H1 (cell line): ENCODE measurements around the gene SLC26A11. TPM values are rescaled to one million over a fixed set of nuclear protein-coding genes. Genes with fewer than 3 reads are reported as not detected.

Source experiments
- CTCF ChIA-PET: fragments of 300-600 bp; sonication (Branson Sonifier 250); formaldehyde crosslinking; loops from one replicate; lab custom pipeline; 2021; ENCODE audit not compliant: partially characterized antibody; lab: Charles Lee
- POLR2A ChIA-PET: fragments of 300-600 bp; sonication (Branson Sonifier 250); formaldehyde crosslinking; loops from one replicate; lab custom pipeline; 2021; ENCODE audit warnings: inconsistent platforms; ENCODE audit not compliant: partially characterized antibody; lab: Charles Lee
- DNase-seq, 2 experiments: peaks; one replicate each; pipeline versions ENCODE4 v3.0.0 to v3.0.0-alpha.2; 2010 to 2022; ENCODE audit warnings: low spot score in 2 of 2, low read depth in 1 of 2, mixed read lengths in 1 of 2
- FAIRE-seq: peaks from 2 replicates; lab custom pipeline; 2011; peaks lifted over from hg19 to GRCh38; lab: Jason Lieb, UNC
- H2AFZ ChIP-seq: 2 replicates; pipeline ENCODE4 v1.8.1; 2012; ENCODE audit warnings: low read length, inconsistent platforms
- H2AK5ac ChIP-seq: 2 replicates; pipeline ENCODE4 v1.6.1; 2013; ENCODE audit warnings: low read depth, low read length
- H2BK120ac ChIP-seq: replicated peaks from 2 replicates; pipeline ENCODE3; 2013; ENCODE audit warnings: low read depth, low read length, inconsistent platforms
- H2BK12ac ChIP-seq: 2 replicates; pipeline ENCODE4 v1.6.1; 2013; ENCODE audit warnings: low read depth, low read length
- H2BK15ac ChIP-seq: 2 replicates; pipeline ENCODE4 v1.6.1; 2013; ENCODE audit warnings: low read length
- H2BK20ac ChIP-seq: 2 replicates; pipeline ENCODE4 v1.6.1; 2013; ENCODE audit warnings: low read length
- H2BK5ac ChIP-seq: 2 replicates; pipeline ENCODE4 v1.6.1; 2013; ENCODE audit warnings: low read depth, low read length
- H3K14ac ChIP-seq: 2 replicates; pipeline ENCODE4 v1.6.1; 2013; ENCODE audit warnings: inconsistent platforms; ENCODE audit not compliant: insufficient read length
- H3K18ac ChIP-seq: 2 replicates; pipeline ENCODE4 v1.6.1; 2013; ENCODE audit warnings: low read length; ENCODE audit errors: extremely low read depth
- H3K23ac ChIP-seq: 2 replicates; pipeline ENCODE4 v1.6.1; 2013; ENCODE audit warnings: inconsistent platforms; ENCODE audit not compliant: insufficient read length
- H3K23me2 ChIP-seq: 2 replicates; pipeline ENCODE4 v1.6.1; 2013; ENCODE audit warnings: low read depth, low read length
- H3K27ac ChIP-seq: 2 replicates; pipeline ENCODE4 v1.6.1; 2011; ENCODE audit warnings: low read depth, low read length, inconsistent platforms
- H3K27me3 ChIP-seq, 4 experiments: replicated peaks in 1 of 4; 1 replicate in 1 of 4; 2 replicates in 3 of 4; pipeline versions ENCODE4 v1.6.1 to v1.8.1; 2011 to 2013; ENCODE audit warnings: low read length in 3 of 4, mild to moderate bottlenecking in 3 of 4, inconsistent platforms in 2 of 4, mixed read lengths in 2 of 4, moderate library complexity in 1 of 4; ENCODE audit not compliant: control insufficient read depth in 3 of 4, insufficient read depth in 3 of 4; ENCODE audit errors: extremely low read depth in 1 of 4
- H3K36me3 ChIP-seq, 4 experiments: 2 replicates each; pipeline versions ENCODE4 v1.6.1 to v1.8.1; 2011 to 2013; ENCODE audit warnings: mild to moderate bottlenecking in 4 of 4, low read length in 3 of 4, moderate library complexity in 2 of 4, control low read depth in 1 of 4, inconsistent platforms in 1 of 4; ENCODE audit not compliant: insufficient read depth in 4 of 4, control insufficient read depth in 2 of 4
- H3K4ac ChIP-seq: replicated peaks from 2 replicates; pipeline ENCODE3; 2013; ENCODE audit warnings: low read length, low read depth, mixed read lengths, inconsistent platforms; ENCODE audit not compliant: insufficient read length
- H3K4me1 ChIP-seq, 4 experiments: replicated peaks in 1 of 4; 1 replicate in 1 of 4; 2 replicates in 3 of 4; pipeline versions ENCODE4 v1.6.1 to v1.8.1; 2011 to 2013; ENCODE audit warnings: low read length in 3 of 4, inconsistent platforms in 2 of 4, mixed read lengths in 1 of 4; ENCODE audit not compliant: insufficient read depth in 4 of 4, control insufficient read depth in 3 of 4
- H3K4me2 ChIP-seq, 2 experiments: 2 replicates each; pipeline versions ENCODE4 v1.6.1 to v1.8.1; 2011 to 2013; ENCODE audit warnings: low read depth in 2 of 2, low read length in 2 of 2, control low read depth in 1 of 2, inconsistent platforms in 1 of 2, mild to moderate bottlenecking in 1 of 2; ENCODE audit not compliant: insufficient read depth in 1 of 2
- H3K4me3 ChIP-seq, 4 experiments: fragments of 200-600, 300-600 bp in 1 of 4; sonication (generic), shearing (Covaris generic), sonication (Bioruptor Twin) in 1 of 4; 2 replicates each; pipeline versions ENCODE4 v1.5.1 to v1.8.1; 2011 to 2016; ENCODE audit warnings: low read length in 4 of 4, low read depth in 3 of 4, control low read depth in 2 of 4, inconsistent platforms in 2 of 4, mild to moderate bottlenecking in 2 of 4, mixed read lengths in 1 of 4, moderate library complexity in 1 of 4; ENCODE audit not compliant: insufficient read depth in 2 of 4; ENCODE audit errors: extremely low read depth in 1 of 4
- H3K56ac ChIP-seq: replicated peaks from 2 replicates; pipeline ENCODE3; 2013; ENCODE audit warnings: low read depth, mild to moderate bottlenecking, mixed read lengths, low read length, inconsistent platforms; ENCODE audit not compliant: insufficient read length
- H3K79me1 ChIP-seq: 2 replicates; pipeline ENCODE4 v1.6.1; 2013; ENCODE audit warnings: low read depth, low read length, control low read depth
- H3K79me2 ChIP-seq, 2 experiments: 2 replicates each; pipeline versions ENCODE4 v1.6.1 to v1.8.1; 2012 to 2013; ENCODE audit warnings: low read length in 2 of 2, mild to moderate bottlenecking in 2 of 2, inconsistent platforms in 1 of 2; ENCODE audit not compliant: insufficient read depth in 2 of 2, control insufficient read depth in 1 of 2
- H3K9ac ChIP-seq, 4 experiments: replicated peaks in 1 of 4; 1 replicate in 1 of 4; 2 replicates in 3 of 4; pipeline versions ENCODE4 v1.6.1 to v1.8.1; 2011 to 2013; ENCODE audit warnings: low read depth in 3 of 4, low read length in 3 of 4, control low read depth in 2 of 4, mild to moderate bottlenecking in 2 of 4, moderate library complexity in 2 of 4, inconsistent platforms in 1 of 4; ENCODE audit errors: extremely low read depth in 1 of 4
- H3K9me3 ChIP-seq, 2 experiments: 2 replicates each; pipeline versions ENCODE4 v1.6.1 to v1.8.1; 2012 to 2013; ENCODE audit warnings: mild to moderate bottlenecking in 2 of 2, moderate library complexity in 2 of 2, control low read depth in 1 of 2, inconsistent platforms in 1 of 2, low read depth in 1 of 2, low read length in 1 of 2, mixed read lengths in 1 of 2; ENCODE audit not compliant: insufficient read depth in 2 of 2
- H4K20me1 ChIP-seq, 2 experiments: replicated peaks in 1 of 2; 2 replicates each; pipeline versions ENCODE3 to v1.8.1; 2011 to 2013; ENCODE audit warnings: inconsistent platforms in 2 of 2, low read length in 2 of 2, mild to moderate bottlenecking in 1 of 2; ENCODE audit not compliant: insufficient read depth in 2 of 2, control insufficient read depth in 1 of 2
- H4K5ac ChIP-seq: 2 replicates; pipeline ENCODE4 v1.6.1; 2013; ENCODE audit warnings: low read length, low read depth, mixed read lengths, inconsistent platforms; ENCODE audit not compliant: insufficient read length
- H4K8ac ChIP-seq: 2 replicates; pipeline ENCODE4 v1.8.0; 2013; ENCODE audit warnings: mild to moderate bottlenecking, moderate library complexity, low read length, inconsistent platforms; ENCODE audit not compliant: insufficient read depth; ENCODE audit errors: extremely low read depth
- H4K91ac ChIP-seq: replicated peaks from 2 replicates; pipeline ENCODE3; 2013; ENCODE audit warnings: low read length, mixed read lengths, inconsistent platforms; ENCODE audit not compliant: insufficient read length
- POLR2A ChIP-seq, 2 experiments: IDR thresholded peaks; 1 replicate in 1 of 2; 2 replicates in 1 of 2; pipeline ENCODE4 v1.6.1; 2011; ENCODE audit warnings: low read depth in 2 of 2, low read length in 2 of 2, mild to moderate bottlenecking in 2 of 2; ENCODE audit errors: control extremely low read depth in 1 of 2
- POU5F1 ChIP-seq: IDR thresholded peaks from 2 replicates; pipeline ENCODE4 v1.6.1; 2011; ENCODE audit warnings: low read depth, mild to moderate bottlenecking, low read length, moderate library complexity
- RBBP5 ChIP-seq: IDR thresholded peaks from 2 replicates; pipeline ENCODE4 v1.7.1; 2012; ENCODE audit warnings: low read depth, mild to moderate bottlenecking, inconsistent platforms, low read length, moderate library complexity, borderline replicate concordance
- RFX5 ChIP-seq: IDR thresholded peaks from 2 replicates; pipeline ENCODE4 v1.6.1; 2011; ENCODE audit warnings: low read depth, low read length, improper control_type of control experiment, borderline replicate concordance
- RXRA ChIP-seq: IDR thresholded peaks from 2 replicates; pipeline ENCODE4 v1.6.1; 2011; ENCODE audit warnings: low read depth, mild to moderate bottlenecking, low read length, moderate library complexity; ENCODE audit not compliant: insufficient read depth
- WGBS, 2 experiments: shearing (Covaris generic) in 1 of 2; methylation state at CpG; one replicate each; pipeline versions ENCODE4 v1.1.6 to v1.1.7; 2013 to 2015; ENCODE audit warnings: low lambda C conversion rate in 2 of 2, mixed read lengths in 2 of 2, inconsistent platforms in 1 of 2, low coverage in 1 of 2, missing lambda C conversion rate in 1 of 2; ENCODE audit not compliant: insufficient replicate concordance in 2 of 2, insufficient coverage in 1 of 2, insufficient read length in 1 of 2; ENCODE audit errors: extremely low coverage in 1 of 2, missing lambda C conversion rate in 1 of 2; 5-methylcytosine and 5-hydroxymethylcytosine counted together
- polyA plus RNA-seq, 7 experiments: library from polyadenylated mRNA; depleted of rRNA in 3 of 7; stranded (reverse) in 5 of 7; unstranded in 2 of 7; fragments of >200 nt in 5 of 7; fragments of 200-250 nt in 2 of 7; gene quantifications; 1 replicate in 5 of 7; 2 replicates in 1 of 7; 4 replicates in 1 of 7; pipeline versions ENCODE4 v1.2.1 to v1.2.3, GENCODE V29; 2011 to 2013; ENCODE audit warnings: missing spikeins in 2 of 7, mixed read lengths in 2 of 7
- total RNA-seq: library from RNA; stranded (reverse); fragmentation: NEBNext Ultra II Directional; extraction: Animal tissue kit (Norgen Biotek cat#: 25700); gene quantifications from 2 replicates; pipeline ENCODE4 v1.2.1, GENCODE V29; 2021
- TF ChIP-seq, protein P1 (sequence below): IDR thresholded peaks from 2 replicates; pipeline ENCODE4 v1.6.1; 2011; ENCODE audit warnings: low read depth, mild to moderate bottlenecking, low read length; ENCODE audit not compliant: insufficient read depth

The SLC26A11 gene
- total and polyA plus RNA-seq, 2 of the 8 experiments (the other 6 are each of a cell fraction or from before 2014, with no cell fraction given) = 15.5 to 25.9 TPM

GRCh38 chr17:80216473-80217456 lies 3.5 kb upstream of the SLC26A11 start:
- Histone ChIP-seq H3K4me3 (no peak overlapping the region), H3K56ac (no peak overlapping the region), H2BK15ac (no peak overlapping the region), H2BK120ac (no peak overlapping the region), H3K9me3 (no peaks in the 10 kb centered on the region), H2BK12ac (no peak overlapping the region), H3K79me2 (no peaks in the 10 kb centered on the region), H3K4ac (no peak overlapping the region), H3K14ac (no peak overlapping the region), H3K36me3 (peaks cover 2 to 8% (median 4%) of the 10 kb centered on the region in 4 experiments; a peak in 5 of 8 replicates), H2BK5ac (no peak overlapping the region), H2AK5ac (no peak overlapping the region), H3K23ac (no peak overlapping the region), H2BK20ac (no peak overlapping the region), H3K27me3 (no peaks in the 10 kb centered on the region; a peak in 1 of 7 replicates), H3K23me2 (peaks cover 6% of the 10 kb centered on the region; the same call in 1 of the 2 replicates), H4K8ac (no peak overlapping the region), H2AFZ (no peak overlapping the region), H4K5ac (no peak overlapping the region), H3K18ac (no peak overlapping the region), H4K20me1 (peaks cover 0 to 13% of the 10 kb centered on the region in 2 experiments), H3K79me1 (peaks cover 6% of the 10 kb centered on the region; the same call in 1 of the 2 replicates), H3K4me1 (peaks cover 0 to 6% (median 5%) of the 10 kb centered on the region in 4 experiments; a peak in 4 of 7 replicates), H3K9ac (no peak overlapping the region), H3K27ac (no peak overlapping the region), H3K4me2 (no peak overlapping the region), H4K91ac (no peak overlapping the region)
- TF ChIP-seq RBBP5 (no peak), RXRA (no peak), POLR2A (IDR thresholded peaks at IDR 0.05; ENCODE audit: control extremely low read depth in 1 of 2, low read depth in 2 of 2, low read length in 2 of 2) (no peak), RFX5 (no peak), POU5F1 (no peak)
- TF ChIP-seq, protein P1, sequence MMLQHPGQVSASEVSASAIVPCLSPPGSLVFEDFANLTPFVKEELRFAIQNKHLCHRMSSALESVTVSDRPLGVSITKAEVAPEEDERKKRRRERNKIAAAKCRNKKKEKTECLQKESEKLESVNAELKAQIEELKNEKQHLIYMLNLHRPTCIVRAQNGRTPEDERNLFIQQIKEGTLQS = no peak
- WGBS, 2 experiments = 92% methylated on average over 38 of the region's 40 CpGs; no CpG with 5 or more reads in 1 of the 2 experiments
- DNase-seq (no peak), FAIRE-seq (no peak)
- ChIA-PET POLR2A (no interaction called here), CTCF (interaction anchor here (0.9 to 2.5 kb wide), 2 partner anchors 145 to 785 kb away, joined by 5 to 7 read pairs; no protein-coding TSS in a partner anchor)
